H1 (cell line): ENCODE measurements around the gene SLC34A1. TPM values are rescaled to one million over a fixed set of nuclear protein-coding genes. Genes with fewer than 3 reads are reported as not detected.

Experiments
- CTCF ChIA-PET: fragments of 300-600 bp; sonication (Branson Sonifier 250); formaldehyde crosslinking; loops from one replicate; lab custom pipeline; 2021; ENCODE audit not compliant: partially characterized antibody; lab: Charles Lee
- POLR2A ChIA-PET: fragments of 300-600 bp; sonication (Branson Sonifier 250); formaldehyde crosslinking; loops from one replicate; lab custom pipeline; 2021; ENCODE audit warnings: inconsistent platforms; ENCODE audit not compliant: partially characterized antibody; lab: Charles Lee
- DNase-seq, 2 experiments: peaks; one replicate each; pipeline versions ENCODE4 v3.0.0 to v3.0.0-alpha.2; 2010 to 2022; ENCODE audit warnings: low spot score in 2 of 2, low read depth in 1 of 2, mixed read lengths in 1 of 2
- FAIRE-seq: peaks from 2 replicates; lab custom pipeline; 2011; peaks lifted over from hg19 to GRCh38; lab: Jason Lieb, UNC
- H2AFZ ChIP-seq: 2 replicates; pipeline ENCODE4 v1.8.1; 2012; ENCODE audit warnings: low read length, inconsistent platforms
- H2AK5ac ChIP-seq: 2 replicates; pipeline ENCODE4 v1.6.1; 2013; ENCODE audit warnings: low read depth, low read length
- H2BK120ac ChIP-seq: replicated peaks from 2 replicates; pipeline ENCODE3; 2013; ENCODE audit warnings: low read depth, low read length, inconsistent platforms
- H2BK12ac ChIP-seq: 2 replicates; pipeline ENCODE4 v1.6.1; 2013; ENCODE audit warnings: low read depth, low read length
- H2BK15ac ChIP-seq: 2 replicates; pipeline ENCODE4 v1.6.1; 2013; ENCODE audit warnings: low read length
- H2BK20ac ChIP-seq: 2 replicates; pipeline ENCODE4 v1.6.1; 2013; ENCODE audit warnings: low read length
- H2BK5ac ChIP-seq: 2 replicates; pipeline ENCODE4 v1.6.1; 2013; ENCODE audit warnings: low read depth, low read length
- H3K14ac ChIP-seq: 2 replicates; pipeline ENCODE4 v1.6.1; 2013; ENCODE audit warnings: inconsistent platforms; ENCODE audit not compliant: insufficient read length
- H3K18ac ChIP-seq: 2 replicates; pipeline ENCODE4 v1.6.1; 2013; ENCODE audit warnings: low read length; ENCODE audit errors: extremely low read depth
- H3K23ac ChIP-seq: 2 replicates; pipeline ENCODE4 v1.6.1; 2013; ENCODE audit warnings: inconsistent platforms; ENCODE audit not compliant: insufficient read length
- H3K23me2 ChIP-seq: 2 replicates; pipeline ENCODE4 v1.6.1; 2013; ENCODE audit warnings: low read depth, low read length
- H3K27ac ChIP-seq: 2 replicates; pipeline ENCODE4 v1.6.1; 2011; ENCODE audit warnings: low read depth, low read length, inconsistent platforms
- H3K27me3 ChIP-seq, 4 experiments: replicated peaks in 1 of 4; 1 replicate in 1 of 4; 2 replicates in 3 of 4; pipeline versions ENCODE4 v1.6.1 to v1.8.1; 2011 to 2013; ENCODE audit warnings: low read length in 3 of 4, mild to moderate bottlenecking in 3 of 4, inconsistent platforms in 2 of 4, mixed read lengths in 2 of 4, moderate library complexity in 1 of 4; ENCODE audit not compliant: control insufficient read depth in 3 of 4, insufficient read depth in 3 of 4; ENCODE audit errors: extremely low read depth in 1 of 4
- H3K36me3 ChIP-seq, 4 experiments: 2 replicates each; pipeline versions ENCODE4 v1.6.1 to v1.8.1; 2011 to 2013; ENCODE audit warnings: mild to moderate bottlenecking in 4 of 4, low read length in 3 of 4, moderate library complexity in 2 of 4, control low read depth in 1 of 4, inconsistent platforms in 1 of 4; ENCODE audit not compliant: insufficient read depth in 4 of 4, control insufficient read depth in 2 of 4
- H3K4ac ChIP-seq: replicated peaks from 2 replicates; pipeline ENCODE3; 2013; ENCODE audit warnings: low read length, low read depth, mixed read lengths, inconsistent platforms; ENCODE audit not compliant: insufficient read length
- H3K4me1 ChIP-seq, 4 experiments: replicated peaks in 1 of 4; 1 replicate in 1 of 4; 2 replicates in 3 of 4; pipeline versions ENCODE4 v1.6.1 to v1.8.1; 2011 to 2013; ENCODE audit warnings: low read length in 3 of 4, inconsistent platforms in 2 of 4, mixed read lengths in 1 of 4; ENCODE audit not compliant: insufficient read depth in 4 of 4, control insufficient read depth in 3 of 4
- H3K4me2 ChIP-seq, 2 experiments: 2 replicates each; pipeline versions ENCODE4 v1.6.1 to v1.8.1; 2011 to 2013; ENCODE audit warnings: low read depth in 2 of 2, low read length in 2 of 2, control low read depth in 1 of 2, inconsistent platforms in 1 of 2, mild to moderate bottlenecking in 1 of 2; ENCODE audit not compliant: insufficient read depth in 1 of 2
- H3K4me3 ChIP-seq, 4 experiments: fragments of 200-600, 300-600 bp in 1 of 4; sonication (generic), shearing (Covaris generic), sonication (Bioruptor Twin) in 1 of 4; 2 replicates each; pipeline versions ENCODE4 v1.5.1 to v1.8.1; 2011 to 2016; ENCODE audit warnings: low read length in 4 of 4, low read depth in 3 of 4, control low read depth in 2 of 4, inconsistent platforms in 2 of 4, mild to moderate bottlenecking in 2 of 4, mixed read lengths in 1 of 4, moderate library complexity in 1 of 4; ENCODE audit not compliant: insufficient read depth in 2 of 4; ENCODE audit errors: extremely low read depth in 1 of 4
- H3K56ac ChIP-seq: replicated peaks from 2 replicates; pipeline ENCODE3; 2013; ENCODE audit warnings: low read depth, mild to moderate bottlenecking, mixed read lengths, low read length, inconsistent platforms; ENCODE audit not compliant: insufficient read length
- H3K79me1 ChIP-seq: 2 replicates; pipeline ENCODE4 v1.6.1; 2013; ENCODE audit warnings: low read depth, low read length, control low read depth
- H3K79me2 ChIP-seq, 2 experiments: 2 replicates each; pipeline versions ENCODE4 v1.6.1 to v1.8.1; 2012 to 2013; ENCODE audit warnings: low read length in 2 of 2, mild to moderate bottlenecking in 2 of 2, inconsistent platforms in 1 of 2; ENCODE audit not compliant: insufficient read depth in 2 of 2, control insufficient read depth in 1 of 2
- H3K9ac ChIP-seq, 4 experiments: replicated peaks in 1 of 4; 1 replicate in 1 of 4; 2 replicates in 3 of 4; pipeline versions ENCODE4 v1.6.1 to v1.8.1; 2011 to 2013; ENCODE audit warnings: low read depth in 3 of 4, low read length in 3 of 4, control low read depth in 2 of 4, mild to moderate bottlenecking in 2 of 4, moderate library complexity in 2 of 4, inconsistent platforms in 1 of 4; ENCODE audit errors: extremely low read depth in 1 of 4
- H3K9me3 ChIP-seq, 2 experiments: 2 replicates each; pipeline versions ENCODE4 v1.6.1 to v1.8.1; 2012 to 2013; ENCODE audit warnings: mild to moderate bottlenecking in 2 of 2, moderate library complexity in 2 of 2, control low read depth in 1 of 2, inconsistent platforms in 1 of 2, low read depth in 1 of 2, low read length in 1 of 2, mixed read lengths in 1 of 2; ENCODE audit not compliant: insufficient read depth in 2 of 2
- H4K20me1 ChIP-seq, 2 experiments: replicated peaks in 1 of 2; 2 replicates each; pipeline versions ENCODE3 to v1.8.1; 2011 to 2013; ENCODE audit warnings: inconsistent platforms in 2 of 2, low read length in 2 of 2, mild to moderate bottlenecking in 1 of 2; ENCODE audit not compliant: insufficient read depth in 2 of 2, control insufficient read depth in 1 of 2
- H4K5ac ChIP-seq: 2 replicates; pipeline ENCODE4 v1.6.1; 2013; ENCODE audit warnings: low read length, low read depth, mixed read lengths, inconsistent platforms; ENCODE audit not compliant: insufficient read length
- H4K8ac ChIP-seq: 2 replicates; pipeline ENCODE4 v1.8.0; 2013; ENCODE audit warnings: mild to moderate bottlenecking, moderate library complexity, low read length, inconsistent platforms; ENCODE audit not compliant: insufficient read depth; ENCODE audit errors: extremely low read depth
- H4K91ac ChIP-seq: replicated peaks from 2 replicates; pipeline ENCODE3; 2013; ENCODE audit warnings: low read length, mixed read lengths, inconsistent platforms; ENCODE audit not compliant: insufficient read length
- CBX5 ChIP-seq: fragments of 300-800, 300-1000 bp; sonication (generic); IDR thresholded peaks from 2 replicates; pipeline ENCODE4 v1.7.1; 2016; ENCODE audit warnings: antibody characterized with exemption, low read length, low read depth
- GTF2F1 ChIP-seq: IDR thresholded peaks from 2 replicates; pipeline ENCODE4 v1.6.1; 2012; ENCODE audit warnings: low read depth, low read length, improper control_type of control experiment, borderline replicate concordance
- KDM1A ChIP-seq: fragments of 200-600, 300-600 bp; sonication (generic); IDR thresholded peaks from 2 replicates; pipeline ENCODE4 v1.7.1; 2016; ENCODE audit warnings: mild to moderate bottlenecking, low read length, borderline replicate concordance
- PHF8 ChIP-seq: fragments of 200-600 bp; sonication (generic); conservative IDR thresholded peaks from 2 replicates; pipeline ENCODE4 v1.7.1; 2012; ENCODE audit warnings: low read depth, mild to moderate bottlenecking, inconsistent platforms, low read length, moderate library complexity
- POU5F1 ChIP-seq: IDR thresholded peaks from 2 replicates; pipeline ENCODE4 v1.6.1; 2011; ENCODE audit warnings: low read depth, mild to moderate bottlenecking, low read length, moderate library complexity
- RBBP5 ChIP-seq: IDR thresholded peaks from 2 replicates; pipeline ENCODE4 v1.7.1; 2012; ENCODE audit warnings: low read depth, mild to moderate bottlenecking, inconsistent platforms, low read length, moderate library complexity, borderline replicate concordance
- SIN3A ChIP-seq, 2 experiments: IDR thresholded peaks in 1 of 2; conservative IDR thresholded peaks in 1 of 2; 2 replicates each; pipeline ENCODE4 v1.6.1; 2011 to 2012; ENCODE audit warnings: low read length in 2 of 2, improper control_type of control experiment in 1 of 2, low read depth in 1 of 2, mild to moderate bottlenecking in 1 of 2
- SP4 ChIP-seq: IDR thresholded peaks from 2 replicates; pipeline ENCODE4 v1.6.1; 2012; ENCODE audit warnings: low read length, inconsistent platforms
- ZNF274 ChIP-seq: IDR thresholded peaks from 2 replicates; pipeline ENCODE4 v1.7.0; 2012; ENCODE audit warnings: low read length, borderline replicate concordance; ENCODE audit errors: extremely low read depth
- WGBS, 2 experiments: shearing (Covaris generic) in 1 of 2; methylation state at CpG; one replicate each; pipeline versions ENCODE4 v1.1.6 to v1.1.7; 2013 to 2015; ENCODE audit warnings: low lambda C conversion rate in 2 of 2, mixed read lengths in 2 of 2, inconsistent platforms in 1 of 2, low coverage in 1 of 2, missing lambda C conversion rate in 1 of 2; ENCODE audit not compliant: insufficient replicate concordance in 2 of 2, insufficient coverage in 1 of 2, insufficient read length in 1 of 2; ENCODE audit errors: extremely low coverage in 1 of 2, missing lambda C conversion rate in 1 of 2; 5-methylcytosine and 5-hydroxymethylcytosine counted together
- polyA plus RNA-seq, 7 experiments: library from polyadenylated mRNA; depleted of rRNA in 3 of 7; stranded (reverse) in 5 of 7; unstranded in 2 of 7; fragments of >200 nt in 5 of 7; fragments of 200-250 nt in 2 of 7; gene quantifications; 1 replicate in 5 of 7; 2 replicates in 1 of 7; 4 replicates in 1 of 7; pipeline versions ENCODE4 v1.2.1 to v1.2.3, GENCODE V29; 2011 to 2013; ENCODE audit warnings: missing spikeins in 2 of 7, mixed read lengths in 2 of 7
- total RNA-seq: library from RNA; stranded (reverse); fragmentation: NEBNext Ultra II Directional; extraction: Animal tissue kit (Norgen Biotek cat#: 25700); gene quantifications from 2 replicates; pipeline ENCODE4 v1.2.1, GENCODE V29; 2021
- TF ChIP-seq, protein P1 (sequence below): IDR thresholded peaks from 2 replicates; pipeline ENCODE4 v1.6.1; 2011; ENCODE audit warnings: low read length, improper control_type of control experiment

Gene SLC34A1
- total and polyA plus RNA-seq, 2 of the 8 experiments (the other 6 are each of a cell fraction or from before 2014, with no cell fraction given) = not detected

DNA sequence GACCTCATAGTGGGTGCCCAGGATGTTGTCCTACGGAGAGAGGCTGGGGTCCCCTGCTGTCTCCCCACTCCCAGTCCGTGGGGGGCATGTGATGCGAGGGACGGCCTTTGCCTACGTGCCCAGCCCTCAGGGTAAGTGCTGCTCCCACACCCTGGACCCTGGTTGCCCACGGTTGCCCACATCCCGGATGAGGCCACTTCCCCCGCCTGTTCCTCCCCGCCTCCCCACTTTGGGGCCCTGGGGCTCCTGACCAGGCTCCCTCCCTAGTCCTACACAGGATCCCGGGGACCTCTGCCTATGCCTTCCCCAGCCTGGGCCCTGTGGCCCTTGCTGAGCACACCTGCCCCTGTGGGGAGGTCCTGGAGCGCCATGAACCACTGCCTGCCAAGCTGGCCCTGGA, 1.5 kb downstream of the SLC34A1 start:
- no peak for FAIRE-seq
- H3K79me2 ChIP-seq = no peaks in the 10 kb centered on the region
- H3K56ac ChIP-seq = no peak overlapping the region
- H2BK120ac ChIP-seq = no peak overlapping the region
- H3K79me1 ChIP-seq = no peaks in the 10 kb centered on the region
- no peak overlapping the region for H3K27ac ChIP-seq
- H2BK15ac ChIP-seq = no peak overlapping the region
- H3K18ac ChIP-seq = no peak overlapping the region
- POLR2A ChIA-PET = interaction anchor here (0.6 to 6.0 kb wide), 5 partner anchors 10 to 69 kb away, joined by 3 to 49 read pairs (median 3); partner anchors contain the start of gene PRR7
- H2BK12ac ChIP-seq = no peak overlapping the region
- peaks cover 0 to 7% (median 3%) of the 10 kb centered on the region in 4 experiments; a peak in 5 of 7 replicates for H3K4me1 ChIP-seq
- H2BK20ac ChIP-seq = no peak overlapping the region
- TF ChIP-seq KDM1A = no peak
- TF ChIP-seq CBX5 = no peak
- no peak for TF ChIP-seq POU5F1
- TF ChIP-seq RBBP5 = no peak
- TF ChIP-seq, protein P1, sequence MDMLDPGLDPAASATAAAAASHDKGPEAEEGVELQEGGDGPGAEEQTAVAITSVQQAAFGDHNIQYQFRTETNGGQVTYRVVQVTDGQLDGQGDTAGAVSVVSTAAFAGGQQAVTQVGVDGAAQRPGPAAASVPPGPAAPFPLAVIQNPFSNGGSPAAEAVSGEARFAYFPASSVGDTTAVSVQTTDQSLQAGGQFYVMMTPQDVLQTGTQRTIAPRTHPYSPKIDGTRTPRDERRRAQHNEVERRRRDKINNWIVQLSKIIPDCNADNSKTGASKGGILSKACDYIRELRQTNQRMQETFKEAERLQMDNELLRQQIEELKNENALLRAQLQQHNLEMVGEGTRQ = no peak
- TF ChIP-seq ZNF274 = no peak
- TF ChIP-seq SP4 = no peak
- TF ChIP-seq GTF2F1 = no peak
- no peak for TF ChIP-seq SIN3A (conservative IDR thresholded peaks at IDR 0.05 in 1 of 2, IDR thresholded peaks at IDR 0.05 in 1 of 2; ENCODE audit: low read depth in 1 of 2, low read length in 2 of 2)
- TF ChIP-seq PHF8 = no peak
- no peak overlapping the region for H4K8ac ChIP-seq
- H3K36me3 ChIP-seq = no peaks in the 10 kb centered on the region
- no peaks in the 10 kb centered on the region for H4K20me1 ChIP-seq
- no peak overlapping the region for H3K14ac ChIP-seq
- no peak overlapping the region for H3K4ac ChIP-seq
- no peak for DNase-seq
- H3K9me3 ChIP-seq = no peaks in the 10 kb centered on the region
- H3K4me3 ChIP-seq = no peak overlapping the region
- H3K4me2 ChIP-seq = no peak overlapping the region
- H3K9ac ChIP-seq = no peak overlapping the region
- WGBS, 2 experiments = 93% methylated on average over 3 of the region's 11 CpGs; no CpG with 5 or more reads in 1 of the 2 experiments
- no peak overlapping the region for H3K23ac ChIP-seq
- no peak overlapping the region for H4K5ac ChIP-seq
- H2AK5ac ChIP-seq = no peak overlapping the region
- no peaks in the 10 kb centered on the region for H3K23me2 ChIP-seq
- H2BK5ac ChIP-seq = no peak overlapping the region
- no peak overlapping the region for H2AFZ ChIP-seq
- no peak overlapping the region for H4K91ac ChIP-seq
- CTCF ChIA-PET = interaction anchor here (0.6 to 18.7 kb wide), 9 partner anchors 13 to 76 kb away, joined by 3 to 430 read pairs (median 3); partner anchors contain the start of genes GRK6 and PRR7
- H3K27me3 ChIP-seq = peaks cover 0 to 19% (median 9%) of the 10 kb centered on the region in 4 experiments; a peak in 6 of 7 replicates
